ENCODE results near the gene ARL3.

DNA sequence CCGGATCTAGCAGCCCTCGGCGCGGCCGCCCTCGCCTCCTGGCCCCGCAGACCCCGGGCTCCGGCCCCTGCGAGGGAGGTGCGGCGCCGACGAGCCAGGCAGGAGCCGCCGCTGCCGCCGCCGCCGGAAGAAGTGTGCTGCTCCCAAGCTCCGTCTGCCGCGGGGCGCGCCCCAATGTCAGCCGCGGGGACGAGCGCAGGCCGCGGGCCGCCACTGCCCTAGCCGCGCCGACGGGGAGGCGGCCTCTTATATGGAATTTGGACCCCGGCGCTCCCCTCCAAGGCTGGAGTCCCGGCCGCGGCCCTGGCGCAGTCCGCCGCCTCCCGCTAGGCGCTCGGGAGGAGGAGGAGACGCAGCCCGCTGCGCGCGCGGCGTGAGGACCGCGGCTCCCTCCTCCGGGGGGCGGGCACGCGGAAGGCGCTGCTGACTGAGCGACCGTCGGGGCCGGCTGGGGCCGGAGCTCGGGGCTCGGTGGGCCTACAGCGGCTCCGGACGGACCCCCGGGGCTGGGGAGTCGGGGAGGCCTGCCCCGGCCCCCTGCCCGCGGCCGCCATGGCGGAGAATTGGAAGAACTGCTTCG lies 70.0 kb downstream of the ARL3 start, which contains the start of gene TRIM8:
- TF ChIP-seq POLR2A (IDR thresholded peaks at IDR 0.05; ENCODE audit: low read depth, low read length): no peak
- TF ChIP-seq, protein P1, sequence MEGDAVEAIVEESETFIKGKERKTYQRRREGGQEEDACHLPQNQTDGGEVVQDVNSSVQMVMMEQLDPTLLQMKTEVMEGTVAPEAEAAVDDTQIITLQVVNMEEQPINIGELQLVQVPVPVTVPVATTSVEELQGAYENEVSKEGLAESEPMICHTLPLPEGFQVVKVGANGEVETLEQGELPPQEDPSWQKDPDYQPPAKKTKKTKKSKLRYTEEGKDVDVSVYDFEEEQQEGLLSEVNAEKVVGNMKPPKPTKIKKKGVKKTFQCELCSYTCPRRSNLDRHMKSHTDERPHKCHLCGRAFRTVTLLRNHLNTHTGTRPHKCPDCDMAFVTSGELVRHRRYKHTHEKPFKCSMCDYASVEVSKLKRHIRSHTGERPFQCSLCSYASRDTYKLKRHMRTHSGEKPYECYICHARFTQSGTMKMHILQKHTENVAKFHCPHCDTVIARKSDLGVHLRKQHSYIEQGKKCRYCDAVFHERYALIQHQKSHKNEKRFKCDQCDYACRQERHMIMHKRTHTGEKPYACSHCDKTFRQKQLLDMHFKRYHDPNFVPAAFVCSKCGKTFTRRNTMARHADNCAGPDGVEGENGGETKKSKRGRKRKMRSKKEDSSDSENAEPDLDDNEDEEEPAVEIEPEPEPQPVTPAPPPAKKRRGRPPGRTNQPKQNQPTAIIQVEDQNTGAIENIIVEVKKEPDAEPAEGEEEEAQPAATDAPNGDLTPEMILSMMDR (conservative IDR thresholded peaks at IDR 0.05; ENCODE audit: low read depth, low read length): no peak
- no peak for TF ChIP-seq MAFK (IDR thresholded peaks at IDR 0.05; ENCODE audit: low read depth, low read length)
- no peak for TF ChIP-seq RCOR1 (IDR thresholded peaks at IDR 0.05; ENCODE audit: insufficient replicate concordance, low read length)

Measured in IMR-90 (cell line).